Peyer's patch (tissue), 4 donors: ENCODE data around the gene HSPB9. TPM values are rescaled to one million over a fixed set of nuclear protein-coding genes. Genes with fewer than 3 reads are reported as not detected.

Source experiments
- DNase-seq, 3 donors: peaks; one replicate each; pipeline ENCODE4 v3.0.0-alpha.2; 2017 to 2019
- H3K27ac ChIP-seq, 4 donors: fragments of 200-600 bp; sonication (generic); one replicate each; pipeline ENCODE4 v1.5.1; 2016 to 2019
- H3K27me3 ChIP-seq, 2 donors: fragments of 200-600 bp; sonication (generic); one replicate each; pipeline ENCODE4 v1.5.1; 2019
- H3K36me3 ChIP-seq, 3 donors: fragments of 200-600 bp; sonication (generic); one replicate each; pipeline ENCODE4 v1.5.1; 2016 to 2019
- H3K4me1 ChIP-seq, 4 donors: fragments of 200-600 bp; sonication (generic); one replicate each; pipeline ENCODE4 v1.5.1; 2016 to 2019
- H3K4me3 ChIP-seq, 4 donors: fragments of 200-600 bp; sonication (generic); 1 replicate in 3 of 4; 2 replicates in 1 of 4; pipeline ENCODE4 v1.5.1; 2016 to 2019; ENCODE audit warnings: mild to moderate bottlenecking in 1 of 4
- H3K9me3 ChIP-seq, 4 donors: fragments of 200-600 bp; sonication (generic); one replicate each; pipeline ENCODE4 v1.5.1; 2016 to 2019; ENCODE audit warnings: mild to moderate bottlenecking in 1 of 4
- POLR2A ChIP-seq, 2 donors: fragments of 450-650 bp; IDR thresholded peaks; one replicate each; pipeline ENCODE4 v1.5.1; 2017; ENCODE audit warnings: antibody characterized with exemption in 2 of 2, mild to moderate bottlenecking in 2 of 2, moderate library complexity in 2 of 2
- total RNA-seq, 4 donors: library from RNA; depleted of rRNA; stranded (reverse); fragments of >200 nt; gene quantifications; one replicate each; pipeline ENCODE4 v1.1.0, GENCODE V29; 2016
- TF ChIP-seq, protein P1 (sequence below), 6 experiments: fragments of 450-650 bp in 4 of 6; fragments of 200-600 bp in 2 of 6; sonication (generic) in 1 of 6; IDR thresholded peaks; one replicate each; pipeline ENCODE4 v1.5.1; 2017 to 2019; ENCODE audit warnings: antibody characterized with exemption in 6 of 6, mild to moderate bottlenecking in 3 of 6, moderate library complexity in 1 of 6

HSPB9 gene
- total RNA-seq, 4 donors from 2014 or later = not detected

DNA sequence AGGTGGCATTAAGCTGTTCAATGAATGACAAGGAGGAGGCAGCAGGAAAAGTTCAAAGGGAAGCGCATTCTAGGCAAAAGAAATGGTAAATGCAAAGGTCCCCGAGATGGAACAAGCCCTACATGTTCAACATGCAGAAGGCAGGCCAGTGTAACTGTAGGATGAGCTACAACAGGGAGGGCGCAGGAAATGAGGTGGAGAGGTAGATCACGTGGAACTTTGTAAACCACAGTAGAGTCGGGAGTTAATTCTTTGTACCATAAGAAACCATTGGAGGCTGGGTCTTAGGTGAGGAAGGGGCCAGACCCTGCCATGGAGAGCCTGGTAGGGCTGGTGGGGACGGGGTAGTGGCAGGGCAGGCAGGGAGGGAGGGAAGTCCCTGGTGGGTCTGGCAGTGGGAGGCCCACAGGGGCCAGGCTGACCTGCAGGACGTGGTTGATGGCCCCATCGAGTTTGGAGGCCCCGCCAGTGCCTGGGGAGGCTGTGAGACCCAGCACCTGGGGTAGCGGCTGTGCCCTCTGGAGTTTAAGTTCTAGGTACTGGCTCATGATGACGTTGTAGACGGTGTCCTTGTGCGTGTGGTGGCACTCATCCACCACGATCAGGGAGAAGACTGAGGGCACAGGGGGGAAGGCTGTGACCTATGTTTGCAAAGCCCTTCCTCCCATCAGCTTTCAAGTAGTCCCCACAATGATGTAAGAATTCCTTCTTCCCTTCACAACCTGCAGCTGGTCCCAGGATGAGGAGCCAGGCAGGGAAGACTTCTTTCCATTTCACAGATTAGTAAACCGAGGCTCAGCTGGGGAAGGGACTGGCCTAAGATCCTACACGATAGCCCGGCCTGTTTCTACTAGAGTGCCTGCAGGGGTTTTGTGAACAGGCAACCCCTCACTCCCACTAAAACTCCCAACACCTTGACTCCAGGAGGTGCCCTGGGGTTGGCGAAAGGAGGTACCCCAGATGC, 12.0 kb upstream of the HSPB9 start:
- TF ChIP-seq, protein P1, sequence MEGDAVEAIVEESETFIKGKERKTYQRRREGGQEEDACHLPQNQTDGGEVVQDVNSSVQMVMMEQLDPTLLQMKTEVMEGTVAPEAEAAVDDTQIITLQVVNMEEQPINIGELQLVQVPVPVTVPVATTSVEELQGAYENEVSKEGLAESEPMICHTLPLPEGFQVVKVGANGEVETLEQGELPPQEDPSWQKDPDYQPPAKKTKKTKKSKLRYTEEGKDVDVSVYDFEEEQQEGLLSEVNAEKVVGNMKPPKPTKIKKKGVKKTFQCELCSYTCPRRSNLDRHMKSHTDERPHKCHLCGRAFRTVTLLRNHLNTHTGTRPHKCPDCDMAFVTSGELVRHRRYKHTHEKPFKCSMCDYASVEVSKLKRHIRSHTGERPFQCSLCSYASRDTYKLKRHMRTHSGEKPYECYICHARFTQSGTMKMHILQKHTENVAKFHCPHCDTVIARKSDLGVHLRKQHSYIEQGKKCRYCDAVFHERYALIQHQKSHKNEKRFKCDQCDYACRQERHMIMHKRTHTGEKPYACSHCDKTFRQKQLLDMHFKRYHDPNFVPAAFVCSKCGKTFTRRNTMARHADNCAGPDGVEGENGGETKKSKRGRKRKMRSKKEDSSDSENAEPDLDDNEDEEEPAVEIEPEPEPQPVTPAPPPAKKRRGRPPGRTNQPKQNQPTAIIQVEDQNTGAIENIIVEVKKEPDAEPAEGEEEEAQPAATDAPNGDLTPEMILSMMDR (IDR thresholded peaks at IDR 0.05) = no peak
- TF ChIP-seq POLR2A (IDR thresholded peaks at IDR 0.05) = no peak
- DNase-seq = peak in 1 of 3 donors; percentile 42
- H3K36me3 ChIP-seq = peaks cover 0 to 2% (median 0%) of the 10 kb centered on the region in 3 donors

DNA sequence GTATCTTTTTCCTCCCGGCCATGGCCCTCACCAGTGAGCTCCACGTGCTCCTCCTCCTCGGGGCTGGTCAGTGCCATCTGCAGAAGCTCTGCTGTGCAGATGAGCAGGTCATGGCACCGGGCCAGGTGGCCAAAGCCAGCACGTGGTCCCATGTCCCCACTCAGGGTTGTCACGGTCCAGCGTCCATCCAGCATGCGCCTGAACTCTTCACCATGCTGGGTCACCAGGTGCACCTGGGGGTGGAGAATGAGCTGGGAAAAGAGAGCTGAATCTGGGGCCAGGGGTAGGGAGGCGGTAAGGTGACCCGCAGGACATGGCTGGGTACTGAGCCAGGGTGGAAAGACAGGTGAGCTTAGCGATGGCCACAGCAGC, 11.4 kb upstream of the HSPB9 start:
- H3K27ac ChIP-seq = peak overlapping the region; percentile 87 to 96 (median 93)
- peak overlapping the region in 2 of 4 donors; percentile 59 to 60 for H3K4me3 ChIP-seq
- peaks cover 0 to 19% (median 13%) of the 10 kb centered on the region in 4 donors for H3K4me1 ChIP-seq
- no peaks in the 10 kb centered on the region for H3K27me3 ChIP-seq
- H3K36me3 ChIP-seq = no peaks in the 10 kb centered on the region
- no peaks in the 10 kb centered on the region for H3K9me3 ChIP-seq
- TF ChIP-seq, protein P1 (IDR thresholded peaks at IDR 0.05) = no peak
- no peak for TF ChIP-seq POLR2A (IDR thresholded peaks at IDR 0.05)
- DNase-seq = peak in 1 of 3 donors; percentile 53

More for the DNA sequence above, 12.0 kb upstream of the HSPB9 start:
- no peaks in the 10 kb centered on the region for H3K27me3 ChIP-seq
- H3K27ac ChIP-seq = peak overlapping the region in 1 of 4 donors; percentile 7
- H3K4me3 ChIP-seq = no peak overlapping the region
- no peaks in the 10 kb centered on the region for H3K9me3 ChIP-seq
- peaks cover 0 to 19% (median 12%) of the 10 kb centered on the region in 4 donors for H3K4me1 ChIP-seq

DNA sequence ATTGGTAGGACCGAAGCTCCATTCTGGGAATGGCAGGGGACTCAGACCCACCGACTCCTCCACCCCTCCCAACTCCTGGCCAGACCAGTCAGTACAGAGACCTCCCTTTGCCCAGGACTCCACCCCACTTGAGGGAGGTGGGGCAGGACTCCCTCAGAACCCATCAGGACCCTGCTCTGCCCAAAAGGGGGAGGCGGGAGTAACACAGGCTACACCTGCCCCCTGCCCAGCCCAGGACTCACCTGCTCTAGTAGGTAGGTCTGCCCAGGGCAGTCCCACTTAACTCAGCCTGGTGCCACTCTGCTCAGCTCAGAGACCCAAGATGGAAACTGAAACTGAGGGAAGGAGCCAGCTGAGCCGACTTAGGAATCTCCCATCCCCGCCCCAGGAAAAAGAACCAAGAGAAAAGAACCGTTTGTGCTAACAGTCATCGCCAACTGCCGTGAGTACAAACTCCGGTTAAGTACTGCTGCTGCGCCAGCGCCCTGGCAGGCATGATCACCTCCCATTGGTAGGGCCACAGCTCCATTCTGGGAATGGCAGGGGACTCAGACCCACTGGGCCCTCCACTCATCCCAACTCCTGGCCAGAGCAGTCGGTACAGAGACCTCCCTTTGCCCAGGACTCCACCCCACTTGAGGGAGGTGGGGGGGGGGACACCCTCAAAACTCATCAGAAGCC, 10.6 kb upstream of the HSPB9 start:
- TF ChIP-seq, protein P1 (IDR thresholded peaks at IDR 0.05) = no peak
- TF ChIP-seq POLR2A (IDR thresholded peaks at IDR 0.05) = no peak
- Histone ChIP-seq H3K36me3 (no peaks in the 10 kb centered on the region), H3K27me3 (no peaks in the 10 kb centered on the region), H3K4me1 (peaks cover 0 to 19% (median 15%) of the 10 kb centered on the region in 4 donors), H3K27ac (peak overlapping the region; percentile 87 to 96 (median 93)), H3K9me3 (no peaks in the 10 kb centered on the region), H3K4me3 (peak overlapping the region; percentile 38 to 60 (median 56))
- DNase-seq = peak in 2 of 3 donors; percentile 73 to 78

DNA sequence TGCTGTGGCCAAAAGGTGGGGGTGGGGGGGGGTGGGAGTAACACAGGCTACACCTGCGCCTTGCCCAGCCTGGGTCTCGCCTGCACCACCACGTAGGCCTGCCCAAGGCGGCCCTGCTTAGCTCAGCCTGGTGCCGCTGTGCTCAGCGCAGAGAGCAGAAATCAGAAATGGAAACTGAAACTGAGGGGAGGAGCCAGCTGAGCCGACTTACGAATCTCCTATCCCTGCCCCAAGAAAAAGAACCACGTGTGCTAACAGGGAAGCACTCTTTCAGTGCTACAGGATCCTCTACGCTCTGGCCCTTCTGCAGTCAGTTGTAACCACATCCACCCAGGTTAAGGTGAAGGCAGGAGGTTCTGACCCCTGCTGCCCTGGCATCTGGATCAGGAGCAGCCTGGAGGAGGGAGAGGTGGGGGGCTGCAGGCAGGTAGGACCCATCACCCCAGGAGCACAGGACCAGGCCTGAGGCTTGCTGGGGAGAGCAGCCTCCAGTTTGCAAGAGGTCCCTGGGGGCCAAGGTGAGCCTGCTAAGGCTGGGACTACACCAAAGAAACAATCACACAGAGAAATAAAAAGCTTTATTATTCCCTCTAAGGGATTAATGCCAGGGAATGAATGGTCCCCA, 9.9 kb upstream of the HSPB9 start, which contains the start of gene DHX58:
TSS of gene DHX58 (minus strand) at position 163 of the 625 bp plus-strand sequence. CDS start 822 bp downstream, outside the sequence.
- no peaks in the 10 kb centered on the region for H3K36me3 ChIP-seq
- DNase-seq = peak in 2 of 3 donors; percentile 80 to 92
- H3K4me1 ChIP-seq = peaks cover 0 to 19% (median 15%) of the 10 kb centered on the region in 4 donors
- peak within 1 kb of the TSS; percentile 87 to 96 (median 93) for H3K27ac ChIP-seq
- TF ChIP-seq POLR2A (IDR thresholded peaks at IDR 0.05) = peak; percentile 23 to 72
- TF ChIP-seq, protein P1 (IDR thresholded peaks at IDR 0.05) = no peak
- H3K4me3 ChIP-seq = peak within 1 kb of the TSS; percentile 38 to 60 (median 56)
- no peaks in the 10 kb centered on the region for H3K27me3 ChIP-seq
- no peaks in the 10 kb centered on the region for H3K9me3 ChIP-seq
